ENCODE data around the gene CNTN5. TPM values are rescaled to one million over a fixed set of nuclear protein-coding genes. Genes with fewer than 3 reads are reported as not detected.

The CNTN5 gene
- total RNA-seq, 1 donor from 2014 or later, result 0.36 TPM

GRCh38 chr11:100093698-100094097, 1072.9 kb downstream of the CNTN5 start:
- Histone ChIP-seq H3K4me1 (no peaks in the 10 kb centered on the region), H3K4me3 (no peak overlapping the region), H3K9me3 (replicated peaks) (peaks cover 5% of the 10 kb centered on the region), H3K27me3 (ENCODE audit: low read depth) (no peaks in the 10 kb centered on the region), H3K27ac (replicated peaks) (no peak overlapping the region), H3K36me3 (no peaks in the 10 kb centered on the region)
- TF ChIP-seq CTCF (IDR thresholded peaks at IDR 0.05; ENCODE audit: borderline replicate concordance), result no peak
- no peak for DNase-seq
- intact Hi-C loops (cut with micrococcal nuclease), result no loop called here

GRCh38 chr11:100094121-100094865, 1073.5 kb downstream of the CNTN5 start:
- H3K27me3 ChIP-seq (ENCODE audit: low read depth), result no peaks in the 10 kb centered on the region
- H3K9me3 ChIP-seq (replicated peaks), result no peaks in the 10 kb centered on the region
- H3K4me1 ChIP-seq, result no peaks in the 10 kb centered on the region
- no peak for TF ChIP-seq CTCF (IDR thresholded peaks at IDR 0.05; ENCODE audit: borderline replicate concordance)
- no peak overlapping the region for H3K4me3 ChIP-seq
- H3K36me3 ChIP-seq, result no peaks in the 10 kb centered on the region
- H3K27ac ChIP-seq (replicated peaks), result no peak overlapping the region
- DNase-seq, result no peak
- intact Hi-C loops (cut with micrococcal nuclease), result no loop called here

- no peak for DNase-seq
- TF ChIP-seq CTCF (IDR thresholded peaks at IDR 0.05; ENCODE audit: borderline replicate concordance), result no peak
- Histone ChIP-seq H3K27me3 (ENCODE audit: low read depth) (no peaks in the 10 kb centered on the region), H3K36me3 (no peaks in the 10 kb centered on the region), H3K4me3 (no peak overlapping the region), H3K9me3 (replicated peaks) (no peaks in the 10 kb centered on the region), H3K4me1 (no peaks in the 10 kb centered on the region), H3K27ac (replicated peaks) (no peak overlapping the region)
- intact Hi-C loops (cut with micrococcal nuclease), result no loop called here
These were observed 1075.1 kb downstream of the CNTN5 start for GRCh38 chr11:100095809-100096208.

GRCh38 chr11:100098560-100098959, 1077.8 kb downstream of the CNTN5 start:
- no peak for DNase-seq
- TF ChIP-seq CTCF (IDR thresholded peaks at IDR 0.05; ENCODE audit: borderline replicate concordance), result no peak
- Histone ChIP-seq H3K4me1 (no peaks in the 10 kb centered on the region), H3K4me3 (no peak overlapping the region), H3K27ac (replicated peaks) (no peak overlapping the region), H3K27me3 (ENCODE audit: low read depth) (no peaks in the 10 kb centered on the region), H3K9me3 (replicated peaks) (peaks cover 13% of the 10 kb centered on the region), H3K36me3 (no peaks in the 10 kb centered on the region)
- intact Hi-C loops (cut with micrococcal nuclease), result no loop called here

- intact Hi-C loops (cut with micrococcal nuclease), result no loop called here
- no peaks in the 10 kb centered on the region for H3K27me3 ChIP-seq (ENCODE audit: low read depth)
- TF ChIP-seq CTCF (IDR thresholded peaks at IDR 0.05; ENCODE audit: borderline replicate concordance), result no peak
- H3K9me3 ChIP-seq (replicated peaks), result peaks cover 13% of the 10 kb centered on the region
- no peaks in the 10 kb centered on the region for H3K36me3 ChIP-seq
- no peaks in the 10 kb centered on the region for H3K4me1 ChIP-seq
- H3K4me3 ChIP-seq, result no peak overlapping the region
- H3K27ac ChIP-seq (replicated peaks), result no peak overlapping the region
- no peak for DNase-seq
These were observed 1084.7 kb downstream of the CNTN5 start for GRCh38 chr11:100105255-100105981.
